SK-N-SH treated with all-trans-retinoic acid at 6 μM for 48 hours (cell line): ENCODE measurements around the gene FAM47E.

ENCODE experiments used
- ATAC-seq: fragments of 200-7000 bp; cut with Tn5 transposase; 3 replicates; pipeline ENCODE4 v1.9.1; 2020; ENCODE audit warnings: mild to moderate bottlenecking, moderate library complexity
- ARNTL ChIP-seq: fragments of 450-650 bp; formaldehyde crosslinking; IDR thresholded peaks from 2 replicates; pipeline ENCODE4 v1.5.0; 2020; ENCODE audit warnings: low read depth, mild to moderate bottlenecking, moderate library complexity, borderline replicate concordance
- BACH2 ChIP-seq: fragments of 250-450 bp; sonication (Bioruptor Pico); IDR thresholded peaks from 2 replicates; pipeline ENCODE4 v1.9.0; 2021; ENCODE audit warnings: mild to moderate bottlenecking, borderline replicate concordance
- CSDC2 ChIP-seq: fragments of 250-450 bp; sonication (Bioruptor Pico); IDR thresholded peaks from 2 replicates; pipeline ENCODE4 v1.5.0; 2020; ENCODE audit warnings: mild to moderate bottlenecking, moderate library complexity
- ESRRG ChIP-seq: fragments of 250-450 bp; sonication (Bioruptor Pico); IDR thresholded peaks from 2 replicates; pipeline ENCODE4 v1.6.1; 2021; ENCODE audit warnings: mild to moderate bottlenecking
- GLIS3 ChIP-seq: fragments of 250-450 bp; sonication (Bioruptor Pico); IDR thresholded peaks from 2 replicates; pipeline ENCODE4 v1.5.0; 2020; ENCODE audit warnings: mild to moderate bottlenecking, moderate library complexity
- ISL1 ChIP-seq: fragments of 250-450 bp; sonication (Bioruptor Pico); IDR thresholded peaks from 2 replicates; pipeline ENCODE4 v2.1.2; 2022; ENCODE audit warnings: mild to moderate bottlenecking, moderate library complexity
- OSR1 ChIP-seq: fragments of 250-450 bp; sonication (Bioruptor Pico); IDR thresholded peaks from 2 replicates; pipeline ENCODE4 v1.8.0; 2022; ENCODE audit warnings: moderate library complexity, mild to moderate bottlenecking, inconsistent platforms
- PPARA ChIP-seq: fragments of 250-450 bp; sonication (Bioruptor Pico); IDR thresholded peaks from 2 replicates; pipeline ENCODE4 v1.5.0; 2020; ENCODE audit warnings: mild to moderate bottlenecking, borderline replicate concordance
- RARB ChIP-seq: fragments of 250-450 bp; sonication (Bioruptor Pico); IDR thresholded peaks from 2 replicates; pipeline ENCODE4 v1.8.0; 2021; ENCODE audit warnings: mild to moderate bottlenecking, moderate library complexity
- SNAI2 ChIP-seq: fragments of 250-450 bp; sonication (Bioruptor Pico); IDR thresholded peaks from 2 replicates; pipeline ENCODE4 v1.5.0; 2020; ENCODE audit warnings: mild to moderate bottlenecking, moderate library complexity
- TCF4 ChIP-seq: fragments of 250-450 bp; sonication (Bioruptor Pico); IDR thresholded peaks from 2 replicates; pipeline ENCODE4 v1.8.0; 2021; ENCODE audit warnings: mild to moderate bottlenecking, moderate library complexity, borderline replicate concordance
- TOX ChIP-seq: fragments of 250-450 bp; sonication (Bioruptor Pico); IDR thresholded peaks from 2 replicates; pipeline ENCODE4 v1.8.0; 2021; ENCODE audit warnings: mild to moderate bottlenecking, moderate library complexity, borderline replicate concordance
- ZC3H10 ChIP-seq: fragments of 250-450 bp; sonication (Bioruptor Pico); IDR thresholded peaks from 2 replicates; pipeline ENCODE4 v1.5.1; 2021; ENCODE audit warnings: mild to moderate bottlenecking, moderate library complexity
- ZFP3 ChIP-seq: fragments of 250-450 bp; sonication (Bioruptor Pico); IDR thresholded peaks from 2 replicates; pipeline ENCODE4 v1.5.0; 2020; ENCODE audit warnings: mild to moderate bottlenecking, moderate library complexity
- ZFP30 ChIP-seq: fragments of 450-650 bp; formaldehyde crosslinking; IDR thresholded peaks from 2 replicates; pipeline ENCODE4 v1.5.0; 2022; ENCODE audit warnings: mild to moderate bottlenecking, moderate library complexity
- ZNF565 ChIP-seq: fragments of 450-650 bp; formaldehyde crosslinking; conservative IDR thresholded peaks from 2 replicates; pipeline ENCODE4 v1.5.0; 2020; ENCODE audit warnings: low read depth, mild to moderate bottlenecking, moderate library complexity
- ZNF70 ChIP-seq: fragments of 450-650 bp; formaldehyde crosslinking; IDR thresholded peaks from 2 replicates; pipeline ENCODE4 v1.5.0; 2020; ENCODE audit warnings: mild to moderate bottlenecking, moderate library complexity
- ZNF8 ChIP-seq: fragments of 450-650 bp; formaldehyde crosslinking; IDR thresholded peaks from 2 replicates; pipeline ENCODE4 v1.5.0; 2020; ENCODE audit warnings: mild to moderate bottlenecking, moderate library complexity
- TF ChIP-seq, protein P1 (sequence below): fragments of 250-450 bp; sonication (Bioruptor Pico); IDR thresholded peaks from 2 replicates; pipeline ENCODE4 v1.5.1; 2021; ENCODE audit warnings: mild to moderate bottlenecking, moderate library complexity
- TF ChIP-seq, protein P2 (sequence below): fragments of 250-450 bp; sonication (Bioruptor Pico); IDR thresholded peaks from 2 replicates; pipeline ENCODE4 v1.5.0; 2020; ENCODE audit warnings: mild to moderate bottlenecking, moderate library complexity
- TF ChIP-seq, protein P3 (sequence below): fragments of 250-450 bp; sonication (Bioruptor Pico); IDR thresholded peaks from 2 replicates; pipeline ENCODE4 v1.8.0; 2021; ENCODE audit warnings: low read depth, mild to moderate bottlenecking, moderate library complexity, borderline replicate concordance
- TF ChIP-seq, protein P4 (sequence below): fragments of 250-450 bp; sonication (Bioruptor Pico); IDR thresholded peaks from 2 replicates; pipeline ENCODE4 v1.5.1; 2020; ENCODE audit warnings: low read depth, mild to moderate bottlenecking, moderate library complexity
- TF ChIP-seq, protein P5 (sequence below): fragments of 250-450 bp; sonication (Bioruptor Pico); IDR thresholded peaks from 2 replicates; pipeline ENCODE4 v1.8.0; 2020; ENCODE audit warnings: mild to moderate bottlenecking, moderate library complexity, borderline replicate concordance

Gene FAM47E

DNA sequence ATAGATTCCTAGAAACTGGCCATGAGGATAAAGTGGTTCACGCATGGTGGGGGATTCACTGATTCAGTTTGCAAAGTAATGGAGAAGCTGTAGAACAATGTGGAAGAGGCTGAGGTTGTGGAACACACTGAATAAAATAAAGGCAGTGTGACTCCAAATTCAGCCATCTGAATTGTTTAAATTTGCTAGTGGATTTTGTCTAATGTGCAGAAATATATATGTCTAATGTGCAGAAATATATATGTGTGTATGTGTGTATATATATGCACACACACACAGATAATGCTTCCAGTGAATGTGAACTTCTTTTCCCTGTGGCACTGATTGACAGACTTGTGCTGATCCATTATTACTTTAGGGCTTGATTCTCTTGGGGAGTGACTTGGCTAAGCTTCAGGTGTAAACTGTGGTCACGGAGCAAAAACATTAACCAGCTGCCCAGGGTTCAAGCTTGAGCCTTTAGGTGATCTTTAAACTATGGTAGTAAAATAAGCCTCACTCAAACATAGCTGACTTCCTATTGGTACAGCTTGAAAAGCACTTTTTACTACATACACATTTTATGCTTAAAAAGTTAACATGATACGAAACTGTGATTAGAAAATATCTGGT is 58.5 kb downstream of the FAM47E start:
- TF ChIP-seq, protein P1, sequence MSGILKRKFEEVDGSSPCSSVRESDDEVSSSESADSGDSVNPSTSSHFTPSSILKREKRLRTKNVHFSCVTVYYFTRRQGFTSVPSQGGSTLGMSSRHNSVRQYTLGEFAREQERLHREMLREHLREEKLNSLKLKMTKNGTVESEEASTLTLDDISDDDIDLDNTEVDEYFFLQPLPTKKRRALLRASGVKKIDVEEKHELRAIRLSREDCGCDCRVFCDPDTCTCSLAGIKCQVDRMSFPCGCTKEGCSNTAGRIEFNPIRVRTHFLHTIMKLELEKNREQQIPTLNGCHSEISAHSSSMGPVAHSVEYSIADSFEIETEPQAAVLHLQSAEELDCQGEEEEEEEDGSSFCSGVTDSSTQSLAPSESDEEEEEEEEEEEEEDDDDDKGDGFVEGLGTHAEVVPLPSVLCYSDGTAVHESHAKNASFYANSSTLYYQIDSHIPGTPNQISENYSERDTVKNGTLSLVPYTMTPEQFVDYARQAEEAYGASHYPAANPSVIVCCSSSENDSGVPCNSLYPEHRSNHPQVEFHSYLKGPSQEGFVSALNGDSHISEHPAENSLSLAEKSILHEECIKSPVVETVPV (CRISPR knock-in tag) = no peak
- TF ChIP-seq, protein P2, sequence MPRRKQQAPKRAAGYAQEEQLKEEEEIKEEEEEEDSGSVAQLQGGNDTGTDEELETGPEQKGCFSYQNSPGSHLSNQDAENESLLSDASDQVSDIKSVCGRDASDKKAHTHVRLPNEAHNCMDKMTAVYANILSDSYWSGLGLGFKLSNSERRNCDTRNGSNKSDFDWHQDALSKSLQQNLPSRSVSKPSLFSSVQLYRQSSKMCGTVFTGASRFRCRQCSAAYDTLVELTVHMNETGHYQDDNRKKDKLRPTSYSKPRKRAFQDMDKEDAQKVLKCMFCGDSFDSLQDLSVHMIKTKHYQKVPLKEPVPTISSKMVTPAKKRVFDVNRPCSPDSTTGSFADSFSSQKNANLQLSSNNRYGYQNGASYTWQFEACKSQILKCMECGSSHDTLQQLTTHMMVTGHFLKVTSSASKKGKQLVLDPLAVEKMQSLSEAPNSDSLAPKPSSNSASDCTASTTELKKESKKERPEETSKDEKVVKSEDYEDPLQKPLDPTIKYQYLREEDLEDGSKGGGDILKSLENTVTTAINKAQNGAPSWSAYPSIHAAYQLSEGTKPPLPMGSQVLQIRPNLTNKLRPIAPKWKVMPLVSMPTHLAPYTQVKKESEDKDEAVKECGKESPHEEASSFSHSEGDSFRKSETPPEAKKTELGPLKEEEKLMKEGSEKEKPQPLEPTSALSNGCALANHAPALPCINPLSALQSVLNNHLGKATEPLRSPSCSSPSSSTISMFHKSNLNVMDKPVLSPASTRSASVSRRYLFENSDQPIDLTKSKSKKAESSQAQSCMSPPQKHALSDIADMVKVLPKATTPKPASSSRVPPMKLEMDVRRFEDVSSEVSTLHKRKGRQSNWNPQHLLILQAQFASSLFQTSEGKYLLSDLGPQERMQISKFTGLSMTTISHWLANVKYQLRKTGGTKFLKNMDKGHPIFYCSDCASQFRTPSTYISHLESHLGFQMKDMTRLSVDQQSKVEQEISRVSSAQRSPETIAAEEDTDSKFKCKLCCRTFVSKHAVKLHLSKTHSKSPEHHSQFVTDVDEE = no peak
- TF ChIP-seq ZFP30 (CRISPR knock-in tag) (no peak), BACH2 (no peak), ZC3H10 (CRISPR knock-in tag) (no peak), RARB (CRISPR knock-in tag) (no peak), TOX (CRISPR knock-in tag) (no peak), SNAI2 (CRISPR knock-in tag) (no peak), PPARA (CRISPR knock-in tag) (no peak), ZNF8 (no peak), ZFP3 (CRISPR knock-in tag) (no peak), ISL1 (CRISPR knock-in tag) (no peak), OSR1 (no peak), CSDC2 (CRISPR knock-in tag) (no peak), ZNF70 (CRISPR knock-in tag) (no peak)
- ATAC-seq = no peak

DNA sequence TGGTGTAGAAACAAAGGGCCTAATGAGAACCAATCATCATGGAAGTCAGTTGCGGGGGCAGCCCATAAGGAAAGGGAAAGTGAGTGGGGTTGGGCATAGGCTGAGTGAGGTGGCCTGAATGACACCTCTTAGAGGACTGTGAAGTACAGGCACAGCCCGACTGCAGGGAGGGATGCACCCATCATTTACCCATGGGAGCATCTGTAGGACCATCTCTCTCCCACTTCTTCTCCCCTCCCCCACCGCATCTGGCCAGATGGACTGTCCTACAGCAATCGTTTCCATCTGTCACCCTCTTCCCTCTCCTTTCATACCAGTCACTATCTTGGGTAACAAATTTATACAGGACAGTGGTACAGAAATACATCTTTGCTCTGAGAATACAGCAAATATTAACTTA is 59.2 kb downstream of the FAM47E start:
- ATAC-seq = no peak
- TF ChIP-seq ZC3H10 (CRISPR knock-in tag) (no peak), ZNF70 (CRISPR knock-in tag) (no peak)

DNA sequence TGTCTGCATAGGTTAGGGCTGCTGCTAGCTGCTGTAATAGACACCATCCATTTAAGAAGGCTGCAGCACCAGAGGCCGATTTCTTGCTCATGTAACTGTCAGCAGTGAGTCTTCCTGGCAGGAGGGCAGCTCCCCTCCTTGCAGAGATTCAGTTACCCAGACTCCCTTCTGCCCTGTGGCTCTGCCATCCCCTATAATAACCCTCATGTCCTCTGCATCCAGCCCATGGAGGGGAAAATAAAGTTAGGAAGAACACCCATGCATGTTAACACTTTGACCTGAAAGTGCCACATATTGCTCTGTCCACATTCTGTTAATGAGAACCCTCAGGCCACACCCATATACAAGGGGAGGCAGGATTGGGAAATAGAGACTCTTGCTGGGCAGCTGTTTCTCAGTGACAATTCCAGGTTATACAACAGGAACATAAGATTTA is 60.4 kb downstream of the FAM47E start:
- no peak for ATAC-seq

More for the DNA sequence above, 60.4 kb downstream of the FAM47E start:
- no peak for TF ChIP-seq SNAI2 (CRISPR knock-in tag)
- TF ChIP-seq, protein P3, sequence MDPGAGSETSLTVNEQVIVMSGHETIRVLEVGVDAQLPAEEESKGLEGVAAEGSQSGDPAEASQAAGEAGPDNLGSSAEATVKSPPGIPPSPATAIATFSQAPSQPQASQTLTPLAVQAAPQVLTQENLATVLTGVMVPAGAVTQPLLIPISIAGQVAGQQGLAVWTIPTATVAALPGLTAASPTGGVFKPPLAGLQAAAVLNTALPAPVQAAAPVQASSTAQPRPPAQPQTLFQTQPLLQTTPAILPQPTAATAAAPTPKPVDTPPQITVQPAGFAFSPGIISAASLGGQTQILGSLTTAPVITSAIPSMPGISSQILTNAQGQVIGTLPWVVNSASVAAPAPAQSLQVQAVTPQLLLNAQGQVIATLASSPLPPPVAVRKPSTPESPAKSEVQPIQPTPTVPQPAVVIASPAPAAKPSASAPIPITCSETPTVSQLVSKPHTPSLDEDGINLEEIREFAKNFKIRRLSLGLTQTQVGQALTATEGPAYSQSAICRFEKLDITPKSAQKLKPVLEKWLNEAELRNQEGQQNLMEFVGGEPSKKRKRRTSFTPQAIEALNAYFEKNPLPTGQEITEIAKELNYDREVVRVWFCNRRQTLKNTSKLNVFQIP (CRISPR knock-in tag) = no peak
- TF ChIP-seq, protein P2 = no peak
- TF ChIP-seq, protein P4, sequence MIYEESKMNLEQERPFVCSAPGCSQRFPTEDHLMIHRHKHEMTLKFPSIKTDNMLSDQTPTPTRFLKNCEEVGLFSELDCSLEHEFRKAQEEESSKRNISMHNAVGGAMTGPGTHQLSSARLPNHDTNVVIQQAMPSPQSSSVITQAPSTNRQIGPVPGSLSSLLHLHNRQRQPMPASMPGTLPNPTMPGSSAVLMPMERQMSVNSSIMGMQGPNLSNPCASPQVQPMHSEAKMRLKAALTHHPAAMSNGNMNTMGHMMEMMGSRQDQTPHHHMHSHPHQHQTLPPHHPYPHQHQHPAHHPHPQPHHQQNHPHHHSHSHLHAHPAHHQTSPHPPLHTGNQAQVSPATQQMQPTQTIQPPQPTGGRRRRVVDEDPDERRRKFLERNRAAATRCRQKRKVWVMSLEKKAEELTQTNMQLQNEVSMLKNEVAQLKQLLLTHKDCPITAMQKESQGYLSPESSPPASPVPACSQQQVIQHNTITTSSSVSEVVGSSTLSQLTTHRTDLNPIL (CRISPR knock-in tag) = no peak
- no peak for TF ChIP-seq TCF4 (CRISPR knock-in tag)
- TF ChIP-seq GLIS3 (CRISPR knock-in tag) = no peak
- TF ChIP-seq ARNTL (CRISPR knock-in tag) = no peak
- no peak for TF ChIP-seq CSDC2 (CRISPR knock-in tag)
- TF ChIP-seq ZNF8 = no peak
- TF ChIP-seq ZNF565 (CRISPR knock-in tag) = no peak
- TF ChIP-seq ESRRG (CRISPR knock-in tag) = no peak
- TF ChIP-seq RARB (CRISPR knock-in tag) = no peak
- TF ChIP-seq, protein P5, sequence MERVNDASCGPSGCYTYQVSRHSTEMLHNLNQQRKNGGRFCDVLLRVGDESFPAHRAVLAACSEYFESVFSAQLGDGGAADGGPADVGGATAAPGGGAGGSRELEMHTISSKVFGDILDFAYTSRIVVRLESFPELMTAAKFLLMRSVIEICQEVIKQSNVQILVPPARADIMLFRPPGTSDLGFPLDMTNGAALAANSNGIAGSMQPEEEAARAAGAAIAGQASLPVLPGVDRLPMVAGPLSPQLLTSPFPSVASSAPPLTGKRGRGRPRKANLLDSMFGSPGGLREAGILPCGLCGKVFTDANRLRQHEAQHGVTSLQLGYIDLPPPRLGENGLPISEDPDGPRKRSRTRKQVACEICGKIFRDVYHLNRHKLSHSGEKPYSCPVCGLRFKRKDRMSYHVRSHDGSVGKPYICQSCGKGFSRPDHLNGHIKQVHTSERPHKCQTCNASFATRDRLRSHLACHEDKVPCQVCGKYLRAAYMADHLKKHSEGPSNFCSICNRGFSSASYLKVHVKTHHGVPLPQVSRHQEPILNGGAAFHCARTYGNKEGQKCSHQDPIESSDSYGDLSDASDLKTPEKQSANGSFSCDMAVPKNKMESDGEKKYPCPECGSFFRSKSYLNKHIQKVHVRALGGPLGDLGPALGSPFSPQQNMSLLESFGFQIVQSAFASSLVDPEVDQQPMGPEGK (CRISPR knock-in tag) = no peak
